Spleen (tissue), 11 donors: ENCODE measurements around the gene ERGIC1. TPM values are rescaled to one million over a fixed set of nuclear protein-coding genes. Genes with fewer than 3 reads are reported as not detected.

Experiments used
- DNase-seq: peaks from one replicate; pipeline ENCODE4 v3.0.0-alpha.2; 2020
- H3K27ac ChIP-seq, 8 donors: fragments of 200-600 bp; sonication (generic) in 7 of 8; 1 replicate in 4 of 8; 2 replicates in 4 of 8; pipeline versions ENCODE4 v1.5.0 to v1.8.0; 2016 to 2021; ENCODE audit warnings: inconsistent platforms in 4 of 8, mild to moderate bottlenecking in 4 of 8, moderate library complexity in 1 of 8
- H3K27me3 ChIP-seq, 7 donors: fragments of 200-600 bp; sonication (generic) in 6 of 7; replicated peaks in 1 of 7; 1 replicate in 4 of 7; 2 replicates in 3 of 7; pipeline versions ENCODE4 v1.5.0 to v1.8.0; 2016 to 2021; ENCODE audit warnings: inconsistent platforms in 3 of 7, mild to moderate bottlenecking in 1 of 7
- H3K36me3 ChIP-seq, 6 donors: fragments of 200-600 bp; sonication (generic) in 5 of 6; 1 replicate in 4 of 6; 2 replicates in 2 of 6; pipeline versions ENCODE4 v1.5.0 to v1.8.0; 2016 to 2021; ENCODE audit warnings: inconsistent platforms in 2 of 6
- H3K4me1 ChIP-seq, 6 donors: fragments of 200-600 bp; sonication (generic) in 5 of 6; 1 replicate in 3 of 6; 2 replicates in 3 of 6; pipeline versions ENCODE4 v1.5.0 to v1.8.0; 2016 to 2021; ENCODE audit warnings: inconsistent platforms in 3 of 6
- H3K4me3 ChIP-seq, 8 donors: fragments of 200-600 bp; sonication (generic) in 7 of 8; 1 replicate in 4 of 8; 2 replicates in 4 of 8; pipeline versions ENCODE4 v1.5.0 to v1.8.0; 2016 to 2021; ENCODE audit warnings: inconsistent platforms in 4 of 8, mild to moderate bottlenecking in 4 of 8, moderate library complexity in 2 of 8
- H3K9me3 ChIP-seq, 8 donors: fragments of 200-600 bp; sonication (generic) in 7 of 8; 1 replicate in 4 of 8; 2 replicates in 4 of 8; pipeline versions ENCODE4 v1.5.0 to v1.8.0; 2016 to 2021; ENCODE audit warnings: inconsistent platforms in 4 of 8
- POLR2A ChIP-seq, 3 donors: fragments of 450-650 bp; IDR thresholded peaks; one replicate each; pipeline ENCODE4 v1.5.1; 2017; ENCODE audit warnings: antibody characterized with exemption in 3 of 3, mild to moderate bottlenecking in 1 of 3
- POLR2AphosphoS5 ChIP-seq, 3 donors: sonication (generic); formaldehyde crosslinking; IDR thresholded peaks; one replicate each; pipeline ENCODE4 v1.5.1; 2017; ENCODE audit warnings: antibody characterized with exemption in 3 of 3
- WGBS, 5 donors: extraction: QIAGEN DNeasy Blood & Tissue Kit in 3 of 5; methylation state at CpG; one replicate each; pipeline versions ENCODE4 v1.1.5 to v1.1.7; 2013 to 2018; 5-methylcytosine and 5-hydroxymethylcytosine counted together
- intact Hi-C: fragments of 100-400 bp; cut with DNase I; formaldehyde crosslinking; loops from one replicate; pipeline ENCODE4 v1.15.0; 2023; ENCODE audit warnings: low total_unique reads
- polyA plus RNA-seq, 3 donors: library from polyadenylated mRNA; stranded (reverse); fragments of 200-250 nt; gene quantifications; one replicate each; pipeline ENCODE4 v1.2.1, GENCODE V29; 2013
- total RNA-seq, 7 donors: library from RNA; depleted of rRNA in 3 of 7; stranded (reverse); fragments of >200 nt in 3 of 7; fragmentation: NEBNext Ultra II Directional in 4 of 7; extraction: Animal tissue kit (Norgen Biotek cat#: 25700) in 4 of 7; gene quantifications; one replicate each; pipeline versions ENCODE4 v1.1.0 to v1.2.1, GENCODE V29; 2016 to 2021
- TF ChIP-seq, protein P1 (sequence below), 11 experiments: fragments of 200-600 bp in 7 of 11; fragments of 450-650 bp in 4 of 11; sonication (generic) in 4 of 11; IDR thresholded peaks in 8 of 11; conservative IDR thresholded peaks in 3 of 11; 1 replicate in 7 of 11; 2 replicates in 4 of 11; pipeline versions ENCODE4 v1.4.0 to v1.8.0; 2016 to 2021; ENCODE audit warnings: antibody characterized with exemption in 11 of 11, inconsistent platforms in 4 of 11, mild to moderate bottlenecking in 1 of 11
- donor health status: healthy with polysubstance abuse.
- donor health status: DM: no; HTN: no; CAD: no; lungs with moderate emphysema.
- donor health status: DM: no; HTN: no; CAD: no.
- donor health status: Bipolar disorder and iron deficiency.
- donor health status: healthy.
- donor health status: DM: no; HTN: no; CAD: no.
- donor health status: DM: yes; HTN: yes; CAD: no.

ERGIC1 gene
- total and polyA plus RNA-seq, 10 donors: 36.9 to 166 (median 125) TPM

DNA sequence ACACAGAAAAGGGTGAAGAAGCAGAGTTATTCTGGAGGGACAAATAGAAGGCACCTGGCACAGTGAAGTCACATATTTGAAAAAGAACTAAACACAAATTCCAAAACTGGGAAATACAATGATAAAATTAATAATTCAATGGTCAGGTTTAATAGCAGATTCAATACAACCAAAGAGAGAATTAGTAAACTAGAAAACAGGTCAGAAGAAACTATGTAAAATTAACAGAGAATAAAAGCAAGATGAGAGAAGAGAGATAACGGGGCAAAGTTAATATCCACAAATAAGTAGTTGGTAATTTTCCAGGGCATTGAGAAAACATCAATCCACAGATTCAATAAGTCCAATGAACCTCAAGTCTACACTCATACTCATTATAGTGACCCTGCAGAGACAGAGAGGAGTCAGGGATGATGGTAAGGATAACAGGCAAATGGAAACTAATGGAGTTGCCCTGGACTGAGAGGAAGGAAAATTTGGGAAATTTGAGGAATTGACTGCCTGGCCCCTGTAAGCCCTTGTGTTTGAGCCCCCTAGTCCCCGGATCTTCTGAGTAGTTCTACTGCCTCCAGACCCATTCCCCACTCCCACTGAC is 8.3 kb upstream of the ERGIC1 start:
- TF ChIP-seq POLR2AphosphoS5 (IDR thresholded peaks at IDR 0.05): no peak
- TF ChIP-seq POLR2A (IDR thresholded peaks at IDR 0.05): no peak
- intact Hi-C loops: no loop called here
- no peaks in the 10 kb centered on the region for H3K36me3 ChIP-seq
- peaks cover 0 to 3% (median 0%) of the 10 kb centered on the region in 6 donors for H3K4me1 ChIP-seq
- H3K27me3 ChIP-seq: no peaks in the 10 kb centered on the region
- no peak overlapping the region for H3K27ac ChIP-seq
- H3K4me3 ChIP-seq: no peak overlapping the region
- DNase-seq: no peak
- peaks cover 0 to 23% (median 14%) of the 10 kb centered on the region in 8 donors for H3K9me3 ChIP-seq
- WGBS, 5 donors: 47 to 74% (median 49%) methylated on average over 2 of the region's 2 CpGs

DNA sequence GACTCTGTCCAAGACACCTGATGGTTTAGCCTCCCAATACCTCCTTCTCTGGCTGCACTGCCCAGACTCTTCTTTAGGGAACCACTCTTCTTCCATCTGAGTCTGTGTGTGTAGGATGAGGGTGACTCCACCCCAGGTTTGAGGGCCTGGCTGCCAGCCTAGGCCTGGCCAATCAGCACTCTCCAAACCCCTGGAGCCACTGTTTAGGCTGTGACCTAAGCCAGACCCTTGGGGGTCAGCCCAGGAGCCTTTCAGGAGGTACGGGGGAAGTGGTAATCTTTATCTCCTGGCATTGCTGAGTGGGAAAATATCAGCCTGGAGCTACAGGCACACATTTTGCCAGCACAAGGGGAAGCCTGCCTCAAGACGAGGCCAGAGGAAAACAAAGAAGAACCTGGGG is 6.2 kb upstream of the ERGIC1 start:
- WGBS, 5 donors: 54 to 83% (median 77%) methylated on average over 2 of the region's 2 CpGs
- peaks cover 0 to 23% (median 14%) of the 10 kb centered on the region in 8 donors for H3K9me3 ChIP-seq
- intact Hi-C loops: no loop called here
- peak overlapping the region in 1 of 8 donors; percentile 9 for H3K27ac ChIP-seq
- H3K4me3 ChIP-seq: no peak overlapping the region
- DNase-seq: no peak
- H3K4me1 ChIP-seq: peaks cover 0 to 11% (median 5%) of the 10 kb centered on the region in 6 donors
- no peak for TF ChIP-seq POLR2AphosphoS5 (IDR thresholded peaks at IDR 0.05)
- TF ChIP-seq, protein P1, sequence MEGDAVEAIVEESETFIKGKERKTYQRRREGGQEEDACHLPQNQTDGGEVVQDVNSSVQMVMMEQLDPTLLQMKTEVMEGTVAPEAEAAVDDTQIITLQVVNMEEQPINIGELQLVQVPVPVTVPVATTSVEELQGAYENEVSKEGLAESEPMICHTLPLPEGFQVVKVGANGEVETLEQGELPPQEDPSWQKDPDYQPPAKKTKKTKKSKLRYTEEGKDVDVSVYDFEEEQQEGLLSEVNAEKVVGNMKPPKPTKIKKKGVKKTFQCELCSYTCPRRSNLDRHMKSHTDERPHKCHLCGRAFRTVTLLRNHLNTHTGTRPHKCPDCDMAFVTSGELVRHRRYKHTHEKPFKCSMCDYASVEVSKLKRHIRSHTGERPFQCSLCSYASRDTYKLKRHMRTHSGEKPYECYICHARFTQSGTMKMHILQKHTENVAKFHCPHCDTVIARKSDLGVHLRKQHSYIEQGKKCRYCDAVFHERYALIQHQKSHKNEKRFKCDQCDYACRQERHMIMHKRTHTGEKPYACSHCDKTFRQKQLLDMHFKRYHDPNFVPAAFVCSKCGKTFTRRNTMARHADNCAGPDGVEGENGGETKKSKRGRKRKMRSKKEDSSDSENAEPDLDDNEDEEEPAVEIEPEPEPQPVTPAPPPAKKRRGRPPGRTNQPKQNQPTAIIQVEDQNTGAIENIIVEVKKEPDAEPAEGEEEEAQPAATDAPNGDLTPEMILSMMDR (IDR thresholded peaks at IDR 0.05 in 8 of 11, conservative IDR thresholded peaks at IDR 0.05 in 3 of 11): no peak
- H3K27me3 ChIP-seq: no peaks in the 10 kb centered on the region
- no peaks in the 10 kb centered on the region for H3K36me3 ChIP-seq

DNA sequence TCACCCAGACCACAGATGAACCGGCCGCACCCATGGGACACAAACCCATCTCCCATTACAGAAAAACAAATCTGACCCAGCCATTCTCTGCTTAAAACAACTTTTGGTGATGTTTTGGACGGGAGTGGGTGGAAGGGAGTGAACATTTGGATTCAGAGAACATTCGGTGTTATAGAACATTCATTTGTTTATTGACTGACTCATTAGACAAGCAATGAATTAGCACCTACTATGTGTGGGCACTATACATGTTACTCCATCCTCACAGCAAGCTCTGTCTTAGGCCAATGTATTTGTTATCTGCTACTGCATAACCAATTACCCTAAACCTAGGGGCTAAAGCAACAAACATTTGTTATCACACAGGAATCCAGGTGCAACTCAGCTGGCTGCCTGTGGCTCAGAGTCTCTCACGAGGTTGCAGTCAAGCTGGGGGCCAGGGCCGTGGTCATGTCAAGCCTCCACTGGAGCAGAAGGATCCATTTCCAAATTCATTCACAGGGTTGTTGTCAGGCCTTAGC is 5.1 kb upstream of the ERGIC1 start:
- Histone ChIP-seq H3K27me3 (no peaks in the 10 kb centered on the region), H3K36me3 (no peaks in the 10 kb centered on the region), H3K27ac (no peak overlapping the region), H3K4me1 (peaks cover 5 to 22% (median 14%) of the 10 kb centered on the region in 6 donors), H3K9me3 (peaks cover 0 to 23% (median 14%) of the 10 kb centered on the region in 8 donors), H3K4me3 (no peak overlapping the region)
- intact Hi-C loops: no loop called here
- DNase-seq: no peak
- TF ChIP-seq, protein P1 (IDR thresholded peaks at IDR 0.05 in 8 of 11, conservative IDR thresholded peaks at IDR 0.05 in 3 of 11): no peak
- no peak for TF ChIP-seq POLR2A (IDR thresholded peaks at IDR 0.05)
- no peak for TF ChIP-seq POLR2AphosphoS5 (IDR thresholded peaks at IDR 0.05)
- WGBS, 5 donors: 76 to 84% (median 79%) methylated on average over 6 of the region's 6 CpGs

- DNase-seq: no peak
- WGBS, 5 donors: 74 to 85% (median 76%) methylated on average over 1 of the region's 1 CpG
- intact Hi-C loops: no loop called here
- peak overlapping the region in 2 of 8 donors; percentile 93 to 94 for H3K27ac ChIP-seq
- peaks cover 0 to 17% (median 11%) of the 10 kb centered on the region in 8 donors for H3K9me3 ChIP-seq
- H3K36me3 ChIP-seq: no peaks in the 10 kb centered on the region
- TF ChIP-seq POLR2AphosphoS5 (IDR thresholded peaks at IDR 0.05) (no peak), POLR2A (IDR thresholded peaks at IDR 0.05) (no peak)
- TF ChIP-seq, protein P1 (IDR thresholded peaks at IDR 0.05 in 8 of 11, conservative IDR thresholded peaks at IDR 0.05 in 3 of 11): no peak
- peaks cover 12 to 30% (median 19%) of the 10 kb centered on the region in 6 donors for H3K4me1 ChIP-seq
- no peaks in the 10 kb centered on the region for H3K27me3 ChIP-seq
- no peak overlapping the region for H3K4me3 ChIP-seq
Observed at GRCh38 chr5:172830275-172830799, 3.7 kb upstream of the ERGIC1 start.
